Activated T-helper 9 cell treated with anti-CD3 and anti-CD28 coated beads, Interleukin-2, amount 50 U/mL, for 16 hours (primary cell): ENCODE results near the gene RPS19.

Experiments used
- DNase-seq: peaks from one replicate; pipeline ENCODE4 v3.0.0-alpha.2; 2020; ENCODE audit warnings: low read depth

Gene RPS19

GRCh38 chr19:41859618-41860418 is at the start of gene RPS19:
TSS of gene RPS19 (plus strand) at chr19:41860255. CDS start at chr19:41860775, 520 bp downstream.
- DNase-seq, result peak; percentile 97

- DNase-seq, result no peak
These were observed 49.8 kb upstream of the RPS19 start for GRCh38 chr19:41810301-41810700.

- no peak for DNase-seq
These were observed 49.0 kb upstream of the RPS19 start for GRCh38 chr19:41811036-41811435.

GRCh38 chr19:41811981-41812380 is 48.1 kb upstream of the RPS19 start:
- no peak for DNase-seq

GRCh38 chr19:41813911-41814310 is 46.1 kb upstream of the RPS19 start:
- DNase-seq, result no peak

- no peak for DNase-seq
These were observed 44.8 kb upstream of the RPS19 start for GRCh38 chr19:41815301-41815700.

GRCh38 chr19:41816761-41817160 is 43.3 kb upstream of the RPS19 start:
- no peak for DNase-seq

- DNase-seq, result peak; percentile 8
These were observed 38.9 kb upstream of the RPS19 start for GRCh38 chr19:41821003-41821735.

- DNase-seq, result no peak
These were observed 21.9 kb upstream of the RPS19 start for GRCh38 chr19:41837981-41838708.

GRCh38 chr19:41839211-41839610 is 20.8 kb upstream of the RPS19 start:
- no peak for DNase-seq

GRCh38 chr19:41843371-41843770 is 16.7 kb upstream of the RPS19 start:
- no peak for DNase-seq

- DNase-seq, result no peak
These were observed 15.5 kb upstream of the RPS19 start, which contains the start of gene LYPD4 for GRCh38 chr19:41844601-41845000. TSS of gene LYPD4 (minus strand) at chr19:41844683. CDS start at chr19:41839285, 5,398 bp downstream.

GRCh38 chr19:41845001-41845050 is 15.2 kb upstream of the RPS19 start, which contains the start of gene DMRTC2:
TSS of gene DMRTC2 (plus strand) at chr19:41845042. CDS start at chr19:41847429, 2,387 bp downstream.
- no peak for DNase-seq

- DNase-seq, result no peak
These were observed 14.9 kb upstream of the RPS19 start for GRCh38 chr19:41845051-41845590.

GRCh38 chr19:41847351-41848105 is 12.5 kb upstream of the RPS19 start:
- no peak for DNase-seq

GRCh38 chr19:41848666-41849065 is 11.4 kb upstream of the RPS19 start:
- DNase-seq, result no peak

GRCh38 chr19:41849067-41849466 is 11.0 kb upstream of the RPS19 start:
- no peak for DNase-seq

GRCh38 chr19:41850381-41850780 is 9.7 kb upstream of the RPS19 start:
- DNase-seq, result no peak

- DNase-seq, result no peak
These were observed 8.6 kb upstream of the RPS19 start for GRCh38 chr19:41851456-41851855.

GRCh38 chr19:41853344-41853743 is 6.7 kb upstream of the RPS19 start:
- no peak for DNase-seq

GRCh38 chr19:41853768-41854167 is 6.3 kb upstream of the RPS19 start:
- no peak for DNase-seq

GRCh38 chr19:41859213-41859617 is 840 bp upstream of the RPS19 start:
- no peak for DNase-seq
